H1 (cell line): ENCODE data around the gene ASRGL1. TPM values are rescaled to one million over a fixed set of nuclear protein-coding genes. Genes with fewer than 3 reads are reported as not detected.

ENCODE experiments used
- EGR1 ChIP-seq: IDR thresholded peaks from 2 replicates; pipeline ENCODE4 v1.6.1; 2011; ENCODE audit warnings: low read depth, low read length, borderline replicate concordance
- EP300 ChIP-seq, 2 experiments: IDR thresholded peaks; 1 replicate in 1 of 2; 2 replicates in 1 of 2; pipeline ENCODE4 v1.6.1; 2011 to 2012; ENCODE audit warnings: low read depth in 2 of 2, low read length in 2 of 2, mild to moderate bottlenecking in 2 of 2, borderline replicate concordance in 1 of 2, inconsistent platforms in 1 of 2, moderate library complexity in 1 of 2
- GTF2F1 ChIP-seq: IDR thresholded peaks from 2 replicates; pipeline ENCODE4 v1.6.1; 2012; ENCODE audit warnings: low read depth, low read length, improper control_type of control experiment, borderline replicate concordance
- KDM5A ChIP-seq: fragments of 200-600 bp; IDR thresholded peaks from 2 replicates; pipeline ENCODE4 v1.7.1; 2012; ENCODE audit warnings: mild to moderate bottlenecking, low read length, inconsistent platforms, mixed read lengths
- MAFK ChIP-seq: IDR thresholded peaks from 2 replicates; pipeline ENCODE4 v1.6.1; 2012; ENCODE audit warnings: low read depth, mild to moderate bottlenecking, improper control_type of control experiment, low read length
- YY1 ChIP-seq: IDR thresholded peaks from 2 replicates; pipeline ENCODE4 v1.6.1; 2011; ENCODE audit warnings: low read depth, mild to moderate bottlenecking, low read length
- polyA plus RNA-seq, 7 experiments: library from polyadenylated mRNA; depleted of rRNA in 3 of 7; stranded (reverse) in 5 of 7; unstranded in 2 of 7; fragments of >200 nt in 5 of 7; fragments of 200-250 nt in 2 of 7; gene quantifications; 1 replicate in 5 of 7; 2 replicates in 1 of 7; 4 replicates in 1 of 7; pipeline versions ENCODE4 v1.2.1 to v1.2.3, GENCODE V29; 2011 to 2013; ENCODE audit warnings: missing spikeins in 2 of 7, mixed read lengths in 2 of 7
- total RNA-seq: library from RNA; stranded (reverse); fragmentation: NEBNext Ultra II Directional; extraction: Animal tissue kit (Norgen Biotek cat#: 25700); gene quantifications from 2 replicates; pipeline ENCODE4 v1.2.1, GENCODE V29; 2021
- TF ChIP-seq, protein P1 (sequence below): fragments of 300-600 bp; sonication (generic); IDR thresholded peaks from 2 replicates; pipeline ENCODE4 v1.7.1; 2012; ENCODE audit warnings: low read length, moderate library complexity, mild to moderate bottlenecking, inconsistent platforms; ENCODE audit not compliant: insufficient replicate concordance

Gene ASRGL1
- total and polyA plus RNA-seq, 2 of the 8 experiments (the other 6 are each of a cell fraction or from before 2014, with no cell fraction given), result 19.9 to 23.5 TPM

DNA sequence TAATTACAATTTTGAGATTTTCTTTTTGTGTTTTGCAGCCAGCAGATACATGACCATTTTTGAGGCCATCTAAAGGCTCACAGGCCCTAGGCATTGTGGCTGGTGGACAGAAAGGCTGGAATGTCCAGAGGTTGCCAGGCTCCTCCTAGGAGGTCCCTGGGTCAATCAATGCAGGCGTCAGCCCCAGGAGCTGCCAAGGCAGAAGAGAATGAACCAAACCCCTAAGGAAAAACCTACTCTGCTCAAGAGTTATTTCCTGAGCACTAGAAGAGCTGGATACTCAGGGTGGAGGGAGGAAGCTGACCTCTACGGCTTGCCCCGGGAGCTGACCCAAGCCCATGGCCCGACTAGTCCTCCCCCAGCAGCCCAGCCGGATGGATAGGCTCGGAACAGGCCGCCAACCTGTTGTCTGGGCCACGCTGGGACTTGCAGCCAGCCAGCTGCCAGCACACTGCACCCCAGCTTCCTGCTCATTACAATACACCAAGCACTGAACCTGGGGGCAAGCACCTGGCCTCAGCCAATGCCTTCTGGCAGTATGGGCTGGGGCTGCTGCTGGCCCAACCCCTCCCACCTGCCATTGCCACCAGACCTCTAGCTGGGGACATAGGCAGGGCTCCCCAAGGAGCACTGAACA lies 75.9 kb downstream of the ASRGL1 start (continued):
- TF ChIP-seq, protein P1, sequence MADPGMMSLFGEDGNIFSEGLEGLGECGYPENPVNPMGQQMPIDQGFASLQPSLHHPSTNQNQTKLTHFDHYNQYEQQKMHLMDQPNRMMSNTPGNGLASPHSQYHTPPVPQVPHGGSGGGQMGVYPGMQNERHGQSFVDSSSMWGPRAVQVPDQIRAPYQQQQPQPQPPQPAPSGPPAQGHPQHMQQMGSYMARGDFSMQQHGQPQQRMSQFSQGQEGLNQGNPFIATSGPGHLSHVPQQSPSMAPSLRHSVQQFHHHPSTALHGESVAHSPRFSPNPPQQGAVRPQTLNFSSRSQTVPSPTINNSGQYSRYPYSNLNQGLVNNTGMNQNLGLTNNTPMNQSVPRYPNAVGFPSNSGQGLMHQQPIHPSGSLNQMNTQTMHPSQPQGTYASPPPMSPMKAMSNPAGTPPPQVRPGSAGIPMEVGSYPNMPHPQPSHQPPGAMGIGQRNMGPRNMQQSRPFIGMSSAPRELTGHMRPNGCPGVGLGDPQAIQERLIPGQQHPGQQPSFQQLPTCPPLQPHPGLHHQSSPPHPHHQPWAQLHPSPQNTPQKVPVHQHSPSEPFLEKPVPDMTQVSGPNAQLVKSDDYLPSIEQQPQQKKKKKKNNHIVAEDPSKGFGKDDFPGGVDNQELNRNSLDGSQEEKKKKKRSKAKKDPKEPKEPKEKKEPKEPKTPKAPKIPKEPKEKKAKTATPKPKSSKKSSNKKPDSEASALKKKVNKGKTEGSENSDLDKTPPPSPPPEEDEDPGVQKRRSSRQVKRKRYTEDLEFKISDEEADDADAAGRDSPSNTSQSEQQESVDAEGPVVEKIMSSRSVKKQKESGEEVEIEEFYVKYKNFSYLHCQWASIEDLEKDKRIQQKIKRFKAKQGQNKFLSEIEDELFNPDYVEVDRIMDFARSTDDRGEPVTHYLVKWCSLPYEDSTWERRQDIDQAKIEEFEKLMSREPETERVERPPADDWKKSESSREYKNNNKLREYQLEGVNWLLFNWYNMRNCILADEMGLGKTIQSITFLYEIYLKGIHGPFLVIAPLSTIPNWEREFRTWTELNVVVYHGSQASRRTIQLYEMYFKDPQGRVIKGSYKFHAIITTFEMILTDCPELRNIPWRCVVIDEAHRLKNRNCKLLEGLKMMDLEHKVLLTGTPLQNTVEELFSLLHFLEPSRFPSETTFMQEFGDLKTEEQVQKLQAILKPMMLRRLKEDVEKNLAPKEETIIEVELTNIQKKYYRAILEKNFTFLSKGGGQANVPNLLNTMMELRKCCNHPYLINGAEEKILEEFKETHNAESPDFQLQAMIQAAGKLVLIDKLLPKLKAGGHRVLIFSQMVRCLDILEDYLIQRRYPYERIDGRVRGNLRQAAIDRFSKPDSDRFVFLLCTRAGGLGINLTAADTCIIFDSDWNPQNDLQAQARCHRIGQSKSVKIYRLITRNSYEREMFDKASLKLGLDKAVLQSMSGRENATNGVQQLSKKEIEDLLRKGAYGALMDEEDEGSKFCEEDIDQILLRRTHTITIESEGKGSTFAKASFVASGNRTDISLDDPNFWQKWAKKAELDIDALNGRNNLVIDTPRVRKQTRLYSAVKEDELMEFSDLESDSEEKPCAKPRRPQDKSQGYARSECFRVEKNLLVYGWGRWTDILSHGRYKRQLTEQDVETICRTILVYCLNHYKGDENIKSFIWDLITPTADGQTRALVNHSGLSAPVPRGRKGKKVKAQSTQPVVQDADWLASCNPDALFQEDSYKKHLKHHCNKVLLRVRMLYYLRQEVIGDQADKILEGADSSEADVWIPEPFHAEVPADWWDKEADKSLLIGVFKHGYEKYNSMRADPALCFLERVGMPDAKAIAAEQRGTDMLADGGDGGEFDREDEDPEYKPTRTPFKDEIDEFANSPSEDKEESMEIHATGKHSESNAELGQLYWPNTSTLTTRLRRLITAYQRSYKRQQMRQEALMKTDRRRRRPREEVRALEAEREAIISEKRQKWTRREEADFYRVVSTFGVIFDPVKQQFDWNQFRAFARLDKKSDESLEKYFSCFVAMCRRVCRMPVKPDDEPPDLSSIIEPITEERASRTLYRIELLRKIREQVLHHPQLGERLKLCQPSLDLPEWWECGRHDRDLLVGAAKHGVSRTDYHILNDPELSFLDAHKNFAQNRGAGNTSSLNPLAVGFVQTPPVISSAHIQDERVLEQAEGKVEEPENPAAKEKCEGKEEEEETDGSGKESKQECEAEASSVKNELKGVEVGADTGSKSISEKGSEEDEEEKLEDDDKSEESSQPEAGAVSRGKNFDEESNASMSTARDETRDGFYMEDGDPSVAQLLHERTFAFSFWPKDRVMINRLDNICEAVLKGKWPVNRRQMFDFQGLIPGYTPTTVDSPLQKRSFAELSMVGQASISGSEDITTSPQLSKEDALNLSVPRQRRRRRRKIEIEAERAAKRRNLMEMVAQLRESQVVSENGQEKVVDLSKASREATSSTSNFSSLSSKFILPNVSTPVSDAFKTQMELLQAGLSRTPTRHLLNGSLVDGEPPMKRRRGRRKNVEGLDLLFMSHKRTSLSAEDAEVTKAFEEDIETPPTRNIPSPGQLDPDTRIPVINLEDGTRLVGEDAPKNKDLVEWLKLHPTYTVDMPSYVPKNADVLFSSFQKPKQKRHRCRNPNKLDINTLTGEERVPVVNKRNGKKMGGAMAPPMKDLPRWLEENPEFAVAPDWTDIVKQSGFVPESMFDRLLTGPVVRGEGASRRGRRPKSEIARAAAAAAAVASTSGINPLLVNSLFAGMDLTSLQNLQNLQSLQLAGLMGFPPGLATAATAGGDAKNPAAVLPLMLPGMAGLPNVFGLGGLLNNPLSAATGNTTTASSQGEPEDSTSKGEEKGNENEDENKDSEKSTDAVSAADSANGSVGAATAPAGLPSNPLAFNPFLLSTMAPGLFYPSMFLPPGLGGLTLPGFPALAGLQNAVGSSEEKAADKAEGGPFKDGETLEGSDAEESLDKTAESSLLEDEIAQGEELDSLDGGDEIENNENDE, result no peak
- TF ChIP-seq MAFK, result no peak
- TF ChIP-seq EP300 (IDR thresholded peaks at IDR 0.05; ENCODE audit: borderline replicate concordance in 1 of 2, low read depth in 2 of 2, low read length in 2 of 2), result no peak
- no peak for TF ChIP-seq EGR1
- TF ChIP-seq KDM5A, result no peak
- no peak for TF ChIP-seq YY1
- TF ChIP-seq GTF2F1, result no peak
- TF ChIP-seq, all 59 proteins: peak for 0
